Stimulated activated CD4-positive, alpha-beta T cell treated with anti-CD3 and anti-CD28 coated beads, TNF-alpha, amount 100 ng/mL, for 1 hour (primary cell): ENCODE results near the gene AMBRA1.
A peak's percentile ranks its signal among the peaks of the same experiment; 100 is the strongest.
"Not testable (repeated sequence)": the region's sequence is repeated elsewhere in the genome, so short reads cannot be mapped to it uniquely, and the experiment has no call there.

Source experiments
- DNase-seq, 3 donors: peaks; one replicate each; pipeline ENCODE4 v3.0.0-alpha.2; 2020; ENCODE audit warnings: low read depth in 3 of 3, low spot score in 1 of 3

AMBRA1 gene

GRCh38 chr11:46387456-46387855, 206.4 kb downstream of the AMBRA1 start:
- DNase-seq = no peak

- no peak for DNase-seq
Observed at GRCh38 chr11:46386674-46387073, 207.1 kb downstream of the AMBRA1 start.

- no peak for DNase-seq
Observed at GRCh38 chr11:46386005-46386578, 207.7 kb downstream of the AMBRA1 start.

GRCh38 chr11:46385169-46386004, 208.4 kb downstream of the AMBRA1 start:
- no peak for DNase-seq

- DNase-seq = no peak
Observed at GRCh38 chr11:46383974-46384701, 209.7 kb downstream of the AMBRA1 start.

GRCh38 chr11:46383404-46383758, 210.4 kb downstream of the AMBRA1 start:
- no peak for DNase-seq

- no peak for DNase-seq
Observed at GRCh38 chr11:46382646-46383403, 211.0 kb downstream of the AMBRA1 start.

GRCh38 chr11:46381819-46382645, 211.8 kb downstream of the AMBRA1 start:
- DNase-seq = no peak

GRCh38 chr11:46381048-46381818, 212.6 kb downstream of the AMBRA1 start, which contains the start of gene MDK:
TSS of gene MDK (plus strand) at chr11:46381669. CDS start at chr11:46382058, 389 bp downstream.
- DNase-seq = no peak

- DNase-seq = peak in 1 of 3 donors; percentile 53
Observed at GRCh38 chr11:46380340-46381047, 213.3 kb downstream of the AMBRA1 start.

- DNase-seq = not testable (repeated sequence)
Observed at GRCh38 chr11:46379482-46380293, 214.1 kb downstream of the AMBRA1 start.

- DNase-seq = no peak
Observed at GRCh38 chr11:46378811-46379481, 214.9 kb downstream of the AMBRA1 start.

GRCh38 chr11:46378296-46378695, 215.5 kb downstream of the AMBRA1 start:
- DNase-seq = no peak

GRCh38 chr11:46377831-46378230, 216.0 kb downstream of the AMBRA1 start:
- no peak for DNase-seq

- DNase-seq = no peak
Observed at GRCh38 chr11:46377290-46377689, 216.5 kb downstream of the AMBRA1 start.

- no peak for DNase-seq
Observed at GRCh38 chr11:46376258-46377050, 217.4 kb downstream of the AMBRA1 start.
